Loucy (cell line): ENCODE results near the gene CUX1.

Experiments
- H2AFZ ChIP-seq: fragments of 200-600 bp; sonication (generic); 2 replicates; pipeline ENCODE4 v1.6.0; 2016; ENCODE audit warnings: antibody characterized with exemption, mild to moderate bottlenecking, low read length, moderate library complexity
- H3F3A ChIP-seq: fragments of 200-600 bp; 2 replicates; pipeline ENCODE4 v1.6.0; 2016; ENCODE audit warnings: antibody characterized with exemption, low read depth, mild to moderate bottlenecking
- H3K27me3 ChIP-seq: fragments of 200-600 bp; sonication (generic); 2 replicates; pipeline ENCODE4 v1.6.1; 2014; ENCODE audit warnings: low read length, mild to moderate bottlenecking; ENCODE audit not compliant: insufficient read depth, poor library complexity, severe bottlenecking
- H3K36me3 ChIP-seq: fragments of 200-600 bp; sonication (generic); 2 replicates; pipeline ENCODE4 v1.6.1; 2016; ENCODE audit warnings: low read length; ENCODE audit not compliant: insufficient read depth
- H3K4me1 ChIP-seq: fragments of 200-600 bp; sonication (generic); 2 replicates; pipeline ENCODE4 v1.5.1; 2014; ENCODE audit warnings: low read length, mild to moderate bottlenecking; ENCODE audit not compliant: insufficient read depth, poor library complexity, severe bottlenecking
- H3K4me2 ChIP-seq: fragments of 200-600 bp; sonication (generic); 2 replicates; pipeline ENCODE4 v1.6.0; 2014; ENCODE audit warnings: antibody characterized with exemption, low read length, low read depth, mild to moderate bottlenecking; ENCODE audit not compliant: poor library complexity, severe bottlenecking
- H3K4me3 ChIP-seq: fragments of 200-600 bp; sonication (generic); 2 replicates; pipeline ENCODE4 v1.5.1; 2014; ENCODE audit warnings: low read length, mild to moderate bottlenecking, mixed read lengths; ENCODE audit not compliant: poor library complexity, severe bottlenecking
- H3K79me2 ChIP-seq: fragments of 200-600 bp; sonication (generic); 2 replicates; pipeline ENCODE4 v1.6.1; 2014; ENCODE audit warnings: low read length; ENCODE audit not compliant: insufficient read depth
- H3K9ac ChIP-seq: fragments of 200-600 bp; sonication (generic); 2 replicates; pipeline ENCODE4 v1.6.0; 2014; ENCODE audit warnings: mild to moderate bottlenecking, low read depth, low read length, moderate library complexity; ENCODE audit not compliant: poor library complexity, severe bottlenecking
- H3K9me2 ChIP-seq: fragments of 200-600 bp; sonication (generic); replicated peaks from 2 replicates; pipeline ENCODE4 v1.6.1; 2016; ENCODE audit warnings: low read depth, low read length, mixed read lengths
- H3K9me3 ChIP-seq: fragments of 200-600 bp; sonication (generic); 2 replicates; pipeline ENCODE4 v1.6.1; 2014; ENCODE audit warnings: mild to moderate bottlenecking, antibody characterized with exemption, low read length, low read depth; ENCODE audit not compliant: insufficient read depth
- H4K20me1 ChIP-seq: fragments of 200-600 bp; sonication (generic); 2 replicates; pipeline ENCODE4 v1.6.0; 2014; ENCODE audit warnings: antibody characterized with exemption, low read length, mild to moderate bottlenecking; ENCODE audit not compliant: insufficient read depth, poor library complexity, severe bottlenecking
- EZH2phosphoT487 ChIP-seq: fragments of 200-600 bp; IDR thresholded peaks from 2 replicates; pipeline ENCODE4 v1.6.1; 2018; ENCODE audit warnings: antibody characterized with exemption, mild to moderate bottlenecking, moderate library complexity, borderline replicate concordance
- TF ChIP-seq, protein P1 (sequence below): fragments of 200-600 bp; sonication (generic); conservative IDR thresholded peaks from 2 replicates; pipeline ENCODE4 v1.5.1; 2014; ENCODE audit warnings: mild to moderate bottlenecking, antibody characterized with exemption, low read length

Gene CUX1

DNA sequence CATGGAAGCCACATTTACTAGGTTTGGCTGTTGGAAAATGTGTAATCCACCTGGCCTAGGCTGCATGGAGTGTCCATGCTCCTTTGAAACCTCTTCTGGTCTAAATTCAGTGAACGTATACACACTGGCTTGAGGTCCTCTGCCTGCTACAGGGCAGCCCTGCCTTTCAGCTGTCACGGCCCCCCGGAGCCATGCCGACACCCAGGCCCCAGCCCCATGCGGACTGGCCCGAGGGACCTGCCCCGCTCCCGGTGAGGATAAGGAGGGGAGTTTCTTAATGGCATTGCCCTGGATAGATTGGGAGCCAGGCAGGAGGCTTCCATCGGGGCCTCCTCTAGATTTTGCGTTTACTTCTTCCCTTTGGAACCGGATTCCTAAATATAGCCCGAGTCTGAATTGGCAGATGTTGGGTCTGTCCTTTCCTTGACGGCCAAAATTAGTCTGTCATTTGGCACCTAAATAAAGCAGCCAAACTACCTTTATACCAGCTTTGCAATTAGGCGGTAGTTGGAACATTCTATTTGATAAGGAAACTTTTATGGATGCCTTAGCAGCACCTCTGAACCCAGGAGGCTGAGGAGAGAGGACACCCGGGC is 397.1 kb downstream of the CUX1 start:
- no peak overlapping the region for H3K9ac ChIP-seq
- no peaks in the 10 kb centered on the region for H3K4me1 ChIP-seq

DNA sequence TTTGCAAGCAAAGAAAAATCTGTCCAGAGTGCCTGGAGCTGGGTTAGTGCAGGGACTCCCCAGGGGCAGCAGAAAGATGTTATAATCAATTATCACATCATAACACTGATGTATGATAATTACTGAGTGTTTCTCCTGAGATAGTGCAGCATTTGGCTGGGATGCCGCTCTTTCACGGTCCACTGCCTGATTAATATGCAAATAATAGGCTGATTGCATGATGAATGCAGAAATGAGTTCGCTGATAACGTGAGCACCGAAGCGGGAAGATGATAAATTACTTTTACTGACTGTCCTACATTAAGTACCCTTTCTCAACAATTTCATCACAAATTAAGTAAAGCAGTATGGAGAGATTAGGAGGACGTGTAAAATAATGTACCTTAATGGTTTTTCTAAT is 397.8 kb downstream of the CUX1 start:
- Histone ChIP-seq H3F3A (no peaks in the 10 kb centered on the region), H3K27me3 (no peaks in the 10 kb centered on the region), H3K9ac (no peak overlapping the region), H3K9me2 (no peaks in the 10 kb centered on the region), H4K20me1 (no peaks in the 10 kb centered on the region), H3K36me3 (peaks cover 64% of the 10 kb centered on the region; the same call in 1 of the 2 replicates), H3K4me2 (no peak overlapping the region), H2AFZ (no peak overlapping the region), H3K9me3 (no peaks in the 10 kb centered on the region), H3K4me1 (no peaks in the 10 kb centered on the region), H3K4me3 (no peak overlapping the region), H3K79me2 (no peaks in the 10 kb centered on the region)
- TF ChIP-seq, protein P1, sequence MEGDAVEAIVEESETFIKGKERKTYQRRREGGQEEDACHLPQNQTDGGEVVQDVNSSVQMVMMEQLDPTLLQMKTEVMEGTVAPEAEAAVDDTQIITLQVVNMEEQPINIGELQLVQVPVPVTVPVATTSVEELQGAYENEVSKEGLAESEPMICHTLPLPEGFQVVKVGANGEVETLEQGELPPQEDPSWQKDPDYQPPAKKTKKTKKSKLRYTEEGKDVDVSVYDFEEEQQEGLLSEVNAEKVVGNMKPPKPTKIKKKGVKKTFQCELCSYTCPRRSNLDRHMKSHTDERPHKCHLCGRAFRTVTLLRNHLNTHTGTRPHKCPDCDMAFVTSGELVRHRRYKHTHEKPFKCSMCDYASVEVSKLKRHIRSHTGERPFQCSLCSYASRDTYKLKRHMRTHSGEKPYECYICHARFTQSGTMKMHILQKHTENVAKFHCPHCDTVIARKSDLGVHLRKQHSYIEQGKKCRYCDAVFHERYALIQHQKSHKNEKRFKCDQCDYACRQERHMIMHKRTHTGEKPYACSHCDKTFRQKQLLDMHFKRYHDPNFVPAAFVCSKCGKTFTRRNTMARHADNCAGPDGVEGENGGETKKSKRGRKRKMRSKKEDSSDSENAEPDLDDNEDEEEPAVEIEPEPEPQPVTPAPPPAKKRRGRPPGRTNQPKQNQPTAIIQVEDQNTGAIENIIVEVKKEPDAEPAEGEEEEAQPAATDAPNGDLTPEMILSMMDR = no peak
- no peak for TF ChIP-seq EZH2phosphoT487

More for the DNA sequence above, 397.1 kb downstream of the CUX1 start:
- Histone ChIP-seq H3K27me3 (no peaks in the 10 kb centered on the region), H3K4me3 (no peak overlapping the region), H3K79me2 (no peaks in the 10 kb centered on the region), H2AFZ (no peak overlapping the region), H3K9me2 (no peaks in the 10 kb centered on the region), H3K36me3 (peaks cover 67% of the 10 kb centered on the region; the same call in 1 of the 2 replicates), H4K20me1 (no peaks in the 10 kb centered on the region), H3F3A (no peaks in the 10 kb centered on the region), H3K9me3 (no peaks in the 10 kb centered on the region), H3K4me2 (no peak overlapping the region)
- TF ChIP-seq EZH2phosphoT487 = no peak
- TF ChIP-seq, protein P1 = no peak

DNA sequence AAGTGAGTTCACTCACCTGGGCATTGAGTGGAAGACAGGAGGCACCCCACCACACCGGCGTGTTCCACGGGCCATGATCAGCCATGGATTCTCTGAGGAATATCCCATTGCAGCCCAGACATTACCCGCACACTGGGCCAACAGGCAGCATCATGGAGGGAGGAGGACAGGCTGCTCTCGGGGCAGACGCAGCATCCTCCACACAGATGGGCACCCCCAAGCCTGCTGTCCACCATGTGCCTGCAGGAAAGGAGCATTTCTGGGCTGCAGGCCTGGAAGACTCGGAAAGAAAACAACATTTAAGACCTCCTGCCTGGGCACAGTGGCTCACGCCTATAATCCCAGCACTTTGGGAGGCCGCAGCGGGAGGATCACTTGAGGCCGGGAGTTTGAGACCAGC is 398.3 kb downstream of the CUX1 start:
- H3K9me2 ChIP-seq = no peaks in the 10 kb centered on the region
- H3K4me2 ChIP-seq = no peak overlapping the region
- TF ChIP-seq EZH2phosphoT487 = no peak
- TF ChIP-seq, protein P1 = no peak
- H3K36me3 ChIP-seq = peaks cover 60% of the 10 kb centered on the region; the same call in 1 of the 2 replicates
- H3K9ac ChIP-seq = no peak overlapping the region
- no peaks in the 10 kb centered on the region for H3K4me1 ChIP-seq
- no peaks in the 10 kb centered on the region for H3K9me3 ChIP-seq
- no peak overlapping the region for H2AFZ ChIP-seq
- H3F3A ChIP-seq = no peaks in the 10 kb centered on the region
- no peak overlapping the region for H3K4me3 ChIP-seq
- no peaks in the 10 kb centered on the region for H3K27me3 ChIP-seq
- H3K79me2 ChIP-seq = no peaks in the 10 kb centered on the region
- H4K20me1 ChIP-seq = no peaks in the 10 kb centered on the region
